Astrocyte of the cerebellum (primary cell): ENCODE results near the gene CCDC87.

Experiments
- DNase-seq: peaks from one replicate; pipeline ENCODE4 v3.0.0-alpha.2; 2011; ENCODE audit warnings: low read depth
- H3K4me3 ChIP-seq: 2 replicates; pipeline ENCODE4 v1.5.1; 2011; ENCODE audit warnings: mild to moderate bottlenecking, low read depth, low read length, moderate library complexity
- CTCF ChIP-seq: IDR thresholded peaks from 2 replicates; pipeline ENCODE4 v1.5.1; 2012; ENCODE audit warnings: low read length, low read depth, moderate library complexity, mild to moderate bottlenecking; ENCODE audit errors: missing control alignments
- in situ Hi-C: cut with HindIII; loops from 2 replicates; pipeline ENCODE4 v1.10.0; 2017; ENCODE audit warnings: low sequenced_read_pairs

The CCDC87 gene

GRCh38 chr11:66600631-66601233 is 7.9 kb upstream of the CCDC87 start:
- in situ Hi-C loops = no loop called here
- DNase-seq = no peak
- no peak overlapping the region for H3K4me3 ChIP-seq
- TF ChIP-seq CTCF = no peak

GRCh38 chr11:66600219-66600618 is 7.4 kb upstream of the CCDC87 start:
- no peak for TF ChIP-seq CTCF
- H3K4me3 ChIP-seq = no peak overlapping the region
- in situ Hi-C loops = no loop called here
- no peak for DNase-seq

- in situ Hi-C loops = no loop called here
- no peak for DNase-seq
- no peak overlapping the region for H3K4me3 ChIP-seq
- TF ChIP-seq CTCF = no peak
These were observed 6.1 kb upstream of the CCDC87 start for GRCh38 chr11:66598993-66599392.

GRCh38 chr11:66595245-66595904 is 2.5 kb upstream of the CCDC87 start:
- in situ Hi-C loops = no loop called here
- no peak overlapping the region for H3K4me3 ChIP-seq
- TF ChIP-seq CTCF = no peak
- no peak for DNase-seq

GRCh38 chr11:66593650-66594049 is 787 bp upstream of the CCDC87 start:
- no peak for DNase-seq
- H3K4me3 ChIP-seq = peak overlapping the region; percentile 69
- no peak for TF ChIP-seq CTCF
- in situ Hi-C loops = no loop called here

- no peak for DNase-seq
- TF ChIP-seq CTCF = no peak
- peak overlapping the region; percentile 69 for H3K4me3 ChIP-seq
- in situ Hi-C loops = no loop called here
These were observed 406 bp upstream of the CCDC87 start for GRCh38 chr11:66593303-66593635.
